ENCODE data around the gene DUSP19.
A peak's percentile ranks its signal among the peaks of the same experiment; 100 is the strongest.
"Not testable (repeated sequence)": the region's sequence is repeated elsewhere in the genome, so short reads cannot be mapped to it uniquely, and the experiment has no call there.

The DUSP19 gene, protein sequence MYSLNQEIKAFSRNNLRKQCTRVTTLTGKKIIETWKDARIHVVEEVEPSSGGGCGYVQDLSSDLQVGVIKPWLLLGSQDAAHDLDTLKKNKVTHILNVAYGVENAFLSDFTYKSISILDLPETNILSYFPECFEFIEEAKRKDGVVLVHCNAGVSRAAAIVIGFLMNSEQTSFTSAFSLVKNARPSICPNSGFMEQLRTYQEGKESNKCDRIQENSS

DNA sequence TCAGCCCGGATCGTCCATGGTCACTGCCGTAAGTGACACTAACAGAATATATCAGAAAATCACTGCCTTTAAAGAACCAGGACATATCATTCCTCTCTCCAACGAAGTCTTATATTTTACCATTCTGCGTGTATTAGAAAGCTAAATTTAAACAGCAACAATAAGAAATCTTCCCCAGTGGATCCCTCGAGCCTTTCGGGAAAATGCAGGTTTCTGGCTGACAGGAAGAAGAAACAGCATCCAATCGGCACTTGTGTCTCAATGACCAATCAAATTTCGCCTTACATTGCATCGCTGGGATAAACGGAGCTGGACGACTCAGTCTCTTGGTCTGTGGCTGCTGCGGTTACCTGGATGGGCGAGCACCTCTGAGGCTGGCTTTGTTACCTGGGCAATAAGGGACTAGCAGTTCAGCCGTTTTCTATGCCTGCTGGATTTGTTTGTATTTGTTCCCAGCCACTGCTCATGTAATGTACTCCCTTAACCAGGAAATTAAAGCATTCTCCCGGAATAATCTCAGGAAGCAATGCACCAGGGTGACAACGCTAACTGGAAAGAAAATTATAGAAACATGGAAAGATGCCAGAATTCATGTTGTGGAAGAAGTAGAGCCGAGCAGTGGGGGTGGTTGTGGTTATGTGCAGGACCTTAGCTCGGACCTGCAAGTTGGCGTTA lies at the start of gene DUSP19:
Gene DUSP19, plus strand, starts transcription at position 284 of the 675 bp plus-strand sequence. Its CDS starts 187 bp downstream, at position 471.
- no peaks in the 10 kb centered on the region for H3K9me3 Mint-ChIP-seq
- peak within 1 kb of the TSS; percentile 61 for H3K27ac Mint-ChIP-seq
- intact Hi-C loops (cut with micrococcal nuclease) = loop anchor here (2.0 kb wide), 1 partner anchor 46 kb away; the partner anchor contains the start of gene NUP35
- H3K4me1 Mint-ChIP-seq (ENCODE audit: low read depth) = no peaks in the 10 kb centered on the region
- H3K27me3 Mint-ChIP-seq = peaks cover 19% of the 10 kb centered on the region
- H3K4me3 Mint-ChIP-seq = peak within 1 kb of the TSS; percentile 86
- H3K36me3 Mint-ChIP-seq (ENCODE audit: low read depth) = no peaks in the 10 kb centered on the region

DNA sequence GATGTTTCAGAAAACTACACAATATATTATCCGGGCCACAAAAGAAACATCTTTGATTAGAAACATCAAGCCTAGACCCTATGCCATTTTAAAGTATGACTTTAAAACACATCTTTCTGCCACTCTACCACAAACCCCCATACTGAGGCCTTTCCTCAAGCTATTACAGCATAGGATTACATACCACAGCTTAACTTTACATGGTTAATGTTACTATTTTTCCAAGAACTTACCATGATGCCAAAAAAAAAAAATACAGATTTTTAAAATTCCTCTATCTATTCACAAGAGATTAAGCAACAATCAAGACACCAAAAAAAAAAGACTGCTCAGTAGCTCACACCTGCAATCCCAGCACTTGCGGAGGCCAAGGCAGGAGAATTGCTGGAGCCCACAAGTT lies 49.3 kb upstream of the DUSP19 start:
- H3K4me3 Mint-ChIP-seq = no peak overlapping the region
- no peaks in the 10 kb centered on the region for H3K4me1 Mint-ChIP-seq (ENCODE audit: low read depth)
- no peaks in the 10 kb centered on the region for H3K9me3 Mint-ChIP-seq
- no peaks in the 10 kb centered on the region for H3K36me3 Mint-ChIP-seq (ENCODE audit: low read depth)
- H3K27ac Mint-ChIP-seq = no peak overlapping the region
- intact Hi-C loops (cut with micrococcal nuclease) = no loop called here
- peaks cover 71% of the 10 kb centered on the region for H3K27me3 Mint-ChIP-seq

DNA sequence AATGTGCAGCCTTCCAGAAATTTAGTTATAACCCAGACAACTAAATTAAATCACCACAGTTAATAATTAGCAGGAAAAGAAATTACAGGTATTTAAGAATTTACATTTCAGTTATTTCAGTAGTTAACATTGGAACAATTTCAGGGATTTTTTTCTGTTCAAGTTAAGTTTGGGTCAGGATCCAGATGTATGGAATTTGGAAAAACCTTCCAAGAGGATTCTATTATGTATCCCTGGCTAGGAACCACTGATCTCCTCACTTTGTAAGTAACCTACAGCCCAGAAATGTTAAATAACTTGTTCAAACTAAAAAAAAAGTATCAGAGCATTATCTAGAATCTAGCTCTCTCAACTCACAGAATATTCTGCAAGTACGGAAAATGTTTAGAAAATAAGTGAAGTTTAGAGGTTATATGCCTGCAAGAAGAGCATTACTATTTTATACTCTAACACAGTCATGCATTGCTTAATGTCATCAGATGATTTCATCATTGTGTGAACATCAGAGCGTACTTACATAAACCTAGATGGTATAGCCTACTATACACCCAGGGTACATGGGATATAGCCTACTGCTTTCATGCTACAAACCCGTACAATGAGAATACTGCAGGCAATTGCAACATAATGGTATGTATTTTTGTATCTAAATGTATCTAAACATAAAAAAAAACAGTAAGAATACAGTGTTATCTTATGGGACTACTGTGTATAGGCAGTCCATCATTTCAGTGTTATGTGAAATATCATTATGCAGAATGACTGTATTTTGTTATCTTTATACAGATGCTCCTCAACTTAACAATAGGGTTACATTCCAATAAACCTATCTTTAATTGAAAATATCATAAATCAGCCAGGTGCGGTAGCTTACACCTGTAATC lies 46.4 kb upstream of the DUSP19 start:
- Mint-ChIP-seq H3K36me3 (ENCODE audit: low read depth) (no peaks in the 10 kb centered on the region), H3K27ac (no peak overlapping the region), H3K4me1 (ENCODE audit: low read depth) (no peaks in the 10 kb centered on the region), H3K9me3 (no peaks in the 10 kb centered on the region), H3K4me3 (no peak overlapping the region), H3K27me3 (peaks cover 74% of the 10 kb centered on the region)
- intact Hi-C loops (cut with micrococcal nuclease) = no loop called here

DNA sequence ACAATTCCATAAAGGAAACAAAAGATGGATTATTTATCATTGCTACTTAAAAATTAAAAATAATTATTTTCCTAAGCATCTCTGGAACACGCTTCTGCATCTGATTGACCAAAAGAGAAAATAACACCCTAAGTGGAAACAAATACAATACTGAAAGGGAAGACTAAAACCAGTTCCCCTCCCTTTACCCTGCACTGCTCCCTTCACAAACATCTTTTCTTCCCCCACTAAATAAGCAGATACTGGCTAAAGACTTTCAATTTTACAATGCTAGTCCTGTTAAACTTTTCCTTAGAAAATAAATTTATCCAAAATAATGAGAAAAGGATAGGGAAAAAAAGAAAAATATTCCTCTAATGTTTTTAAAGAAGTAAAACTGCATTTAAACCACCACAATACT lies 44.6 kb upstream of the DUSP19 start:
- Mint-ChIP-seq H3K4me1 (ENCODE audit: low read depth) (peaks cover 7% of the 10 kb centered on the region), H3K27me3 (peaks cover 79% of the 10 kb centered on the region), H3K27ac (no peak overlapping the region), H3K4me3 (no peak overlapping the region), H3K36me3 (ENCODE audit: low read depth) (no peaks in the 10 kb centered on the region), H3K9me3 (no peaks in the 10 kb centered on the region)
- intact Hi-C loops (cut with micrococcal nuclease) = no loop called here

DNA sequence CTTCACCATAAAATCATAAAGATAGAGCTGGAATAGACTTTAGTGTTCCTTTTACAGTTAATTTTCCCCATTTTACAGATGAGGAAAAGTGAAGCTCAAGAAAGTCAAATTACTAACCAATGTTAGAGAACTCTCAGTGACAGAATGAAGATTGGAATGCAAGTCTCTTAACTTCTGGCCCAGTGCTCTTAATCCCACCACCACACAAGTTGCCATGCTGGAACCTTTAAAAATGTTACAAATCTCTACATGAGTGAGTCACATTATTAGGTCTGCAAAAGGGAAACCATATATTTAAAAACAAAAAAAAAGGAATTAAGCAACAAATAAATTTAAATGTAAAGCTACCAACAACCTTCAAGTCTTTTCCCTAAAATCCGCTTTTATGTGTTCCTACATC lies 43.7 kb upstream of the DUSP19 start:
- Mint-ChIP-seq H3K27ac (no peak overlapping the region), H3K4me1 (ENCODE audit: low read depth) (peaks cover 9% of the 10 kb centered on the region), H3K36me3 (ENCODE audit: low read depth) (no peaks in the 10 kb centered on the region), H3K4me3 (no peak overlapping the region), H3K9me3 (no peaks in the 10 kb centered on the region), H3K27me3 (peaks cover 77% of the 10 kb centered on the region)
- intact Hi-C loops (cut with micrococcal nuclease) = no loop called here

DNA sequence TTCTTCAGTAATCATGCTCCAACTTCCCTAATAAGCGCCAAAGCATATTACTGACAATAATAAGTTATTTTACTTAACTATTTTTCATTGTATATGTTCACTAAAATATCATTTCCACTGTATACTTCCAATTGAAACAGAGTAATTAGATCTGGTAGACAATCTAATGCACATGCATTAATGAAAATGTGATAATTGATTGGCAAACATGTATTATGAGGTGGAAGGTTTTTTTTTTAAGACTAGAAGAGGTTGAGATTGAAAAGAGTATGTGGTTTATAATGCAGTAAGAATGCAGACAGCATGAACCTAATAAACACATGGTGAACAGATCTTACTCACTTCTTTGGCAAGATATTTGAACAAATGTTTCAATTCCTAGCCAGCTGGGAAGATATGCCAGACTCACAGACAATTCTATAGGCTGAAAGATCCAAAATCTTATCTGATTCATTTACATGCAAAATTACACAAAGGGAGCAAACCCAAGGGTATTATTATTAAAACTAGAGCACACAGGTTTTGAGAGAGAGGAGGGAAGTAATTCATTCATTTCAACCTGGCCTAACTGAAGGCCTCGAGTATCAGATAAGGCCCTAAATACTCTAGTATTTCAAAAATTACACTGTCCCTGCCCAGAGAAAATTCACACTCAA lies 43.1 kb upstream of the DUSP19 start:
- H3K36me3 Mint-ChIP-seq (ENCODE audit: low read depth) = no peaks in the 10 kb centered on the region
- peaks cover 9% of the 10 kb centered on the region for H3K4me1 Mint-ChIP-seq (ENCODE audit: low read depth)
- no peaks in the 10 kb centered on the region for H3K9me3 Mint-ChIP-seq
- intact Hi-C loops (cut with micrococcal nuclease) = no loop called here
- no peak overlapping the region for H3K27ac Mint-ChIP-seq
- peaks cover 77% of the 10 kb centered on the region for H3K27me3 Mint-ChIP-seq
- no peak overlapping the region for H3K4me3 Mint-ChIP-seq

DNA sequence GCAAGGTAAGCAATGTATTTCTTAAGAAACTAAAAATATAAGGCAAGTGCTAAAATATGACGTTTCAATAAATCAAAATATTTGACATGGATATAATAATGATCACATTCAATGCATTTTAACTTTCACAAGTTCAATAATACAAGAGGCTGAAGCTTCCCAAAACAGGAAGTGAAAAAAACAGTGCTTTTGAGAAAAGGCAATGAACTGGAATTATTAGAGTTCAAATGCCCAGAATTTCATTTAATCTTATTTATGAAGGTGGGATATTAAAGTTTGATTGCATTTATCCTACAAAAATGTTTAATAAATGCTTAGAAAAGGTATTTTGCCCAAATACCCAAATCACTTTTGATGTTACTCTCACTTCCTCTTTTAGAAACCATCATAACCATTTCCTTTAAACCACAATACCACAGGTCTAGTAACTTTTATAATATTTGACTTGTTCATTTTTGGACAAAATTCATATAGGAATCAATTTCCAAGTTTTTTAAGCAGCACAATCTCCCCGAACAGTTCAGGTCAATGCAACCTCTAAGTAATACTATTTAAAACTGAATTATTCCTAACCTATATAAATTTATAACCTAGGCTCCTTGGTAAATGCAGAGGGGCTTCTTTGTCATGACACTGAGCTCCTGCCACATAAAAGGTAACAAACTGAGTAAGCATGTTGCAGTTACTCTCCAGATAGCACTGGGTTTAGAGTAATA lies 42.4 kb upstream of the DUSP19 start:
- Mint-ChIP-seq H3K27me3 (peaks cover 80% of the 10 kb centered on the region), H3K9me3 (no peaks in the 10 kb centered on the region)

DNA sequence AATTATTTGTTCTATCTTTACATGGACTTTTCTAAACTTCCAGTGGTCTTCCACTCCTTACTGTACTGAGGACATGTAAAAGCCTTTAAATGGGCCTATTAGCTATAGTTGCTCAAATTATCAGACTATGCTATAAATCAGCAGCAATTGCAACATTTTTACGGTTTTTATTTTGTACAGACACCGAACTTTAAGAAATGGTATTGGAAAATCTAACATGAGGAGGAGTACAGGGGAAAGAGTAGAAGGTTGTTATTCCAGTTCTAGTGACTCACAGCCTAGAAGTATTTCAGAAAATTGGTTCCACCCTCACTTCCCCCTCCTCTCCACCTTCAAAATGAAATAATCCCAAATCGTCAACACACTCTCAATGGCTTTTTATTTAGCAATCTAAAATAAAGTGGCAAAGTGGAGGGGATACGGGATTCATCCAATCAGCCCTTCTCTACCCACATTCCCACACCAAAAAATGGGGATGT lies 41.4 kb upstream of the DUSP19 start:
- H3K27me3 Mint-ChIP-seq = peaks cover 80% of the 10 kb centered on the region
- peaks cover 9% of the 10 kb centered on the region for H3K4me1 Mint-ChIP-seq (ENCODE audit: low read depth)
- intact Hi-C loops (cut with micrococcal nuclease) = no loop called here
- H3K27ac Mint-ChIP-seq = no peak overlapping the region
- no peak overlapping the region for H3K4me3 Mint-ChIP-seq
- H3K9me3 Mint-ChIP-seq = no peaks in the 10 kb centered on the region
- no peaks in the 10 kb centered on the region for H3K36me3 Mint-ChIP-seq (ENCODE audit: low read depth)

More for the DNA sequence above, 42.4 kb upstream of the DUSP19 start:
- no peak overlapping the region for H3K27ac Mint-ChIP-seq
- intact Hi-C loops (cut with micrococcal nuclease) = no loop called here
- H3K4me1 Mint-ChIP-seq (ENCODE audit: low read depth) = peaks cover 9% of the 10 kb centered on the region
- no peaks in the 10 kb centered on the region for H3K36me3 Mint-ChIP-seq (ENCODE audit: low read depth)
- no peak overlapping the region for H3K4me3 Mint-ChIP-seq

DNA sequence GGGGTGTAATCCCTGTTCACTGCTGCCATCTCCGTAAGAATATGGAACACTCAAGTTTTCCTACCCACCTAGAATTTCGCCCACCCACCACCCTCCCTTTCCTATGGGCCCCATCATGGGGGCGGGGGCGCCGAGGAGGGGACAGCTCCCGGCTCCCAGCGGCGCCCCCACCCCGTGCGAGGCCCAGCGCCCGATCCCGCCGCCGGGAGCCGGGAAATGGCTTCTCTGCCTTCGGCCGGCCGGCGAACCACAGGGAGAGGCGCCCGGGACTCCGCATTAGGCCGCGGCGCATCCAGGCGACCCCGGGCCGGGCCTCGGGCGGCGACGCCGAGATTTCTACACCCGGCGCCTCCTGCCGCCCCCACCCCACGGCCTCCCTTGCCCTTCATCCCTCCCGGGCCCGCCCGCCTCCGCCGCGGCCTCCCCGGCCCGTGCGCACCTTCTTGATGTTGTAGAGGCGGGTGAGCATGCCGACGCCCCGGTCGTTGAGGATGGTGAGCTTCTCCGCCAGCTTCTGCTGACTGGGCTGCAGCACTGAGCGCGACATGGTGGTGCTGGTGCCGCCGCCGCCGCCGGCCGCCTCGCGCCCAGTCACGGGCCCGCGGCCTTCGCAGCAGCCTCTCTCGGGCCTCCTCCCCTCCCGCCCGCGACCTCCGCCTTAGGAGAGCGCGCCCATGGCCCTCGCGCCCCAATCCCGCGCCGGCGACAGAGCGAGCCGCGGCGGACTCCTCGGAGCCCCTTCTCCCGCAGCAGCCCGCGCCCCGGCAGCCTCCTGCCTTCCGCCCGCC lies 40.8 kb upstream of the DUSP19 start:
- Mint-ChIP-seq H3K36me3 (ENCODE audit: low read depth) (no peaks in the 10 kb centered on the region), H3K4me3 (peak overlapping the region; percentile 70), H3K9me3 (no peaks in the 10 kb centered on the region), H3K4me1 (ENCODE audit: low read depth) (peaks cover 9% of the 10 kb centered on the region), H3K27ac (no peak overlapping the region), H3K27me3 (peaks cover 84% of the 10 kb centered on the region)
- intact Hi-C loops (cut with micrococcal nuclease) = no loop called here

DNA sequence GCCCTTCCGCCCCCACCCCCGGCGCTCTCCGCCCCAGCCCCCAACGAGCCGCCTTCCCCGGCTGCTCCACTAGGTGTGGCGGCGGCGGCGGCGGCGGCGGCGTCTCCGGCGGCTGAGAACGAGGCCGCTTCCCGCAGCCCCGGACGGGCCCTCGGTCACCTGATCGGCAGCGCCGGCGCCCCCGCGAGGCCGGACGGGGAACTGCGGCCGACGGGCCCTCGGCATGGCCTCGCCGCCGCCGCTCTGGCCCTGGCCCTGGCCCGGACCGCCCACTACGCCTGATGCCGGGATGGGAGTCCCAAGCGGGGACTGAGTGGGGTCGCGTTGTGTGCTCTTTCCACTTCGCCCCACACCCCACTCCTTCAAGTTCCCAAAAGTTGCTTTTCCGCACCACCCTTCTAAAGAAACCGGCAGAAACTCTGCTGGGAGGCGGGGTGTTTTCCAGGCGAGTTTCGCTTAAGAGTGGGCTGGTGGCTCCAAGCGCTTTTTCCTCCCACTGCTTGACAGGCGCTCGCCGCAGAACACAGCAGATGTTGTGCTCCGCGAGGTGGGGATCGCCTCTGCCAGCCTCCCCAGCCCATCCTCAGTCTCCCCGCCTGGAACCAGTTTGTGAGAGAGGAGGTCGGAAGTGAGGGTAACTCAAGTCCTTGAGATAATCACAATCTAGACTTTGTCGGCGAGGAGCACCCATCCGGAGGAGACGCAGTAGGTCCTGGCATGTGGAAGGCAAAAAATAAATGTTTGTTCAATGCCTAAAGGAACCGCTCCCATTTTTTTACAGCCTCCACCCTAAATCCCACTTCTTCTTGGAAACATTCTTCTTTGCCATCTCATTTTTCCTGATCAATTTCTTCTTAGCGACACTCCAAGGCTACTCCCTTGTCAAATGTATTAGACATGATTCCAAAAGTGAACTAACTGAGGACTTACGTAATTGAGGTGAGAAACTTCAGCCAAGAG lies 39.9 kb upstream of the DUSP19 start, which contains the start of gene NCKAP1:
Gene NCKAP1, minus strand, starts transcription at position 117 of the 960 bp plus-strand sequence. CDS start 358 bp downstream, outside the sequence.
- Mint-ChIP-seq H3K4me3 (peak within 1 kb of the TSS; percentile 70), H3K27ac (no peak within 1 kb of the TSS), H3K36me3 (ENCODE audit: low read depth) (no peaks in the 10 kb centered on the region), H3K4me1 (ENCODE audit: low read depth) (peaks cover 9% of the 10 kb centered on the region), H3K27me3 (peaks cover 82% of the 10 kb centered on the region), H3K9me3 (no peaks in the 10 kb centered on the region)
- intact Hi-C loops (cut with micrococcal nuclease) = no loop called here

DNA sequence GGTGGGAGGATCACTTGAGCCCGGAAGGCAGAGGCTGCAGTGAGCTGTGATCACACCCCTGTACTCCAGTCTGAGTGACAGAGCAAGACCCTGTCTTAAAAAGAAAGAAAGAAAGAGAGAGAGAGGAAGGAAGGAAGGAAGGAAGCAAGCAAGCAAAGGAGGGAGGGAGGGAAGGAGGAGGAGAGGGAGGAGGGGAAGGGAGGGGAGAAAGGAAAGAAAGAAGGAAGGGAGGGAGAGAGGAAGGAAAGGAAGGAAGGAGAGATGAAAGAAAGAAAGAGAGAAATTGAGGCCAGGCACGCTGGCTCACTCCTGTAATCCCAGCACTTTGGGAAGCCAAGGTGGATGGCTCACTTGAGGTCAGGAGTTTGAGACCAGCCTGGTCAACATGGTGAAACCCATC lies 37.9 kb upstream of the DUSP19 start:
- Mint-ChIP-seq H3K4me1 (ENCODE audit: low read depth) (peaks cover 9% of the 10 kb centered on the region), H3K36me3 (ENCODE audit: low read depth) (no peaks in the 10 kb centered on the region), H3K4me3 (no peak overlapping the region), H3K27me3 (peaks cover 67% of the 10 kb centered on the region), H3K27ac (no peak overlapping the region), H3K9me3 (peaks cover 11% of the 10 kb centered on the region)
- intact Hi-C loops (cut with micrococcal nuclease) = no loop called here

DNA sequence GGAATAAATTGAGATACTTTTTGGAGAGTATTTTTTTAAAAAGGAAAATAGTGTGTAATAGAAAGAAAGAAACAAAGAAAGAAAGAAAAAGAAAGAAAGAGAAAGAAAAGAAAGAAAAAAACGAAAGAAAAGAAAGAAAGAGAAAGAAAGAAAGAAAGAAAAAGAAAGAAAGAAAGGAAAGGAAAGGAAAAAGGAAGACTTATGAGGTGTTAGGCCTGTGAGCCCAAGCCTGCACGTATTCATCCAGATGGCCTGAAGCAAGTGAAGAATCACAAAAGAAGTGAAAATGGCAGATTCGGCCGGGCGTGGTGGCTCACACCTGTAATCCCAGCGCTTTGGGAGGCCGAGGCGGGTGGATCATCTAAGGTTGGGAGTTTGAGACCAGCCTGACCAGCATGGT lies 35.0 kb upstream of the DUSP19 start:
- H3K36me3 Mint-ChIP-seq (ENCODE audit: low read depth); H3K4me3 Mint-ChIP-seq; H3K27ac Mint-ChIP-seq; H3K4me1 Mint-ChIP-seq (ENCODE audit: low read depth); intact Hi-C loops (cut with micrococcal nuclease): not testable (repeated sequence)
- Mint-ChIP-seq H3K27me3 (peaks cover 48% of the 10 kb centered on the region), H3K9me3 (peaks cover 13% of the 10 kb centered on the region)

All from dendritic cell treated with granulocyte-macrophage colony-stimulating factor and Interleukin-4, amounts not matched to agents 40 ng/mL and 50 ng/mL, for 4 days (primary cell).